Colonic mucosa (tissue), 4 donors: Measurements from ENCODE around the gene TOP3B. TPM values are rescaled to one million over a fixed set of nuclear protein-coding genes. Genes with fewer than 3 reads are reported as not detected.

Experiments
- DNase-seq: peaks from one replicate; pipeline ENCODE4 v3.0.0-alpha.2; 2020
- H3K27ac ChIP-seq: fragments of 200-600 bp; one replicate; pipeline ENCODE4 v1.8.0; 2021
- H3K27me3 ChIP-seq: fragments of 200-600 bp; one replicate; pipeline ENCODE4 v1.8.0; 2021
- H3K36me3 ChIP-seq: fragments of 200-600 bp; one replicate; pipeline ENCODE4 v1.8.0; 2021
- H3K4me1 ChIP-seq: fragments of 200-600 bp; one replicate; pipeline ENCODE4 v1.8.0; 2021; ENCODE audit warnings: mild to moderate bottlenecking
- H3K4me3 ChIP-seq: fragments of 200-600 bp; one replicate; pipeline ENCODE4 v1.8.0; 2021
- H3K9ac ChIP-seq, 2 donors: one replicate each; pipeline ENCODE4 v1.7.0; 2013; ENCODE audit warnings: control low read depth in 2 of 2, low read depth in 2 of 2, low read length in 2 of 2
- H3K9me3 ChIP-seq: fragments of 200-600 bp; one replicate; pipeline ENCODE4 v1.8.0; 2021
- CTCF ChIP-seq: fragments of 200-600 bp; IDR thresholded peaks from one replicate; pipeline ENCODE4 v1.8.0; 2022; ENCODE audit warnings: antibody characterized with exemption, mild to moderate bottlenecking
- intact Hi-C: fragments of 100-400 bp; cut with DNase I; formaldehyde crosslinking; loops from one replicate; pipeline ENCODE4 v1.14.1; 2022
- total RNA-seq, 2 donors: library from RNA; stranded (reverse); fragmentation: NEBNext Ultra II Directional in 1 of 2; extraction: Animal tissue kit (Norgen Biotek cat#: 25700) in 1 of 2; gene quantifications; one replicate each; pipeline ENCODE4 v1.2.1, GENCODE V29; 2021
- donor health status: healthy.
- donor health status: DM: no; HTN: no; CAD: no.
- donor health status: DM: no; HTN: no; CAD: no.

Gene TOP3B
- total RNA-seq, 2 donors from 2014 or later, result 20.1 to 37.4 TPM

GRCh38 chr22:21960200-21961126, 22.1 kb downstream of the TOP3B start:
- no peak for DNase-seq
- Histone ChIP-seq H3K36me3 (peaks cover 5% of the 10 kb centered on the region), H3K4me1 (no peaks in the 10 kb centered on the region)

GRCh38 chr22:21959274-21960074, 23.1 kb downstream of the TOP3B start:
- DNase-seq, result no peak
- no peaks in the 10 kb centered on the region for H3K9me3 ChIP-seq
- no peak overlapping the region for H3K9ac ChIP-seq
- no peaks in the 10 kb centered on the region for H3K27me3 ChIP-seq
- intact Hi-C loops, result no loop called here
- no peaks in the 10 kb centered on the region for H3K4me1 ChIP-seq
- H3K27ac ChIP-seq, result no peak overlapping the region
- TF ChIP-seq CTCF, result no peak
- H3K4me3 ChIP-seq, result no peak overlapping the region
- H3K36me3 ChIP-seq, result peaks cover 5% of the 10 kb centered on the region

More at GRCh38 chr22:21960200-21961126, 22.1 kb downstream of the TOP3B start:
- intact Hi-C loops, result no loop called here
- no peak for TF ChIP-seq CTCF
- Histone ChIP-seq H3K9me3 (no peaks in the 10 kb centered on the region), H3K9ac (no peak overlapping the region), H3K27ac (no peak overlapping the region), H3K27me3 (no peaks in the 10 kb centered on the region), H3K4me3 (no peak overlapping the region)

GRCh38 chr22:21958360-21959273, 24.0 kb downstream of the TOP3B start:
- no peak overlapping the region for H3K9ac ChIP-seq
- H3K27ac ChIP-seq, result no peak overlapping the region
- TF ChIP-seq CTCF, result no peak
- intact Hi-C loops, result no loop called here
- H3K9me3 ChIP-seq, result no peaks in the 10 kb centered on the region
- H3K4me3 ChIP-seq, result no peak overlapping the region
- no peaks in the 10 kb centered on the region for H3K4me1 ChIP-seq
- no peak for DNase-seq
- no peaks in the 10 kb centered on the region for H3K27me3 ChIP-seq
- no peaks in the 10 kb centered on the region for H3K36me3 ChIP-seq

- H3K4me3 ChIP-seq, result peak within 1 kb of the TSS; percentile 61
- no peaks in the 10 kb centered on the region for H3K9me3 ChIP-seq
- peak; percentile 84 for DNase-seq
- TF ChIP-seq CTCF, result peak; percentile 77
- intact Hi-C loops, result loop anchor here (5.0 kb wide), 1 partner anchor 241 kb away; no protein-coding TSS in a partner anchor
- no peaks in the 10 kb centered on the region for H3K36me3 ChIP-seq
- peaks cover 7% of the 10 kb centered on the region for H3K4me1 ChIP-seq
- H3K27me3 ChIP-seq, result no peaks in the 10 kb centered on the region
- no peak within 1 kb of the TSS for H3K27ac ChIP-seq
- H3K9ac ChIP-seq, result peak within 1 kb of the TSS; percentile 71 to 76
These were observed 29.7 kb downstream of the TOP3B start, which contains the start of gene PPM1F for GRCh38 chr22:21952586-21953571. Gene PPM1F (minus strand): TSS chr22:21952848. CDS start chr22:21946048, 6,800 bp downstream.
